Parathyroid adenoma (tissue), 2 donors: Measurements from ENCODE around the gene IFITM1.

ENCODE experiments used
- H2AFZ ChIP-seq: fragments of 300-600 bp; sonication (generic); one replicate; pipeline ENCODE4 v1.7.0; 2017; ENCODE audit warnings: antibody characterized with exemption, mild to moderate bottlenecking
- H3K27ac ChIP-seq: fragments of 300-600 bp; sonication (generic); one replicate; pipeline ENCODE4 v1.7.0; 2017
- H3K27me3 ChIP-seq: fragments of 300-600 bp; sonication (generic); one replicate; pipeline ENCODE4 v1.7.0; 2017; ENCODE audit warnings: low read length; ENCODE audit not compliant: control insufficient read depth, insufficient read depth
- H3K36me3 ChIP-seq: fragments of 300-600 bp; sonication (generic); one replicate; pipeline ENCODE4 v1.7.0; 2017; ENCODE audit warnings: low read length; ENCODE audit not compliant: control insufficient read depth, insufficient read depth
- H3K4me1 ChIP-seq: fragments of 300-600 bp; sonication (generic); one replicate; pipeline ENCODE4 v1.7.0; 2017; ENCODE audit warnings: control low read depth
- H3K4me2 ChIP-seq: fragments of 300-600 bp; sonication (generic); one replicate; pipeline ENCODE4 v1.7.0; 2017; ENCODE audit warnings: low read length
- H3K4me3 ChIP-seq: fragments of 300-600 bp; sonication (generic); one replicate; pipeline ENCODE4 v1.7.0; 2017; ENCODE audit warnings: low read depth, low read length
- H3K79me2 ChIP-seq: fragments of 300-600 bp; sonication (generic); one replicate; pipeline ENCODE4 v1.7.0; 2017; ENCODE audit warnings: control low read depth
- H3K9ac ChIP-seq: fragments of 300-600 bp; sonication (generic); one replicate; pipeline ENCODE4 v1.7.0; 2017; ENCODE audit warnings: mild to moderate bottlenecking
- H3K9me3 ChIP-seq: fragments of 300-600 bp; sonication (generic); one replicate; pipeline ENCODE4 v1.7.0; 2017; ENCODE audit warnings: low read length; ENCODE audit not compliant: control insufficient read depth
- CTCF ChIP-seq: fragments of 300-600 bp; sonication (generic); IDR thresholded peaks from one replicate; pipeline ENCODE4 v1.7.0; 2017; ENCODE audit warnings: antibody characterized with exemption, mild to moderate bottlenecking
- donor health status: primary hyperparathyroidism.

The IFITM1 gene

GRCh38 chr11:339963-340362 is 26.1 kb downstream of the IFITM1 start:
- H3K9ac ChIP-seq = no peak overlapping the region
- H3K36me3 ChIP-seq = no peaks in the 10 kb centered on the region
- H3K4me3 ChIP-seq = no peak overlapping the region
- no peaks in the 10 kb centered on the region for H3K27me3 ChIP-seq
- H3K9me3 ChIP-seq = no peaks in the 10 kb centered on the region
- H3K4me1 ChIP-seq = no peaks in the 10 kb centered on the region
- no peak overlapping the region for H3K27ac ChIP-seq
- no peaks in the 10 kb centered on the region for H3K79me2 ChIP-seq
- H2AFZ ChIP-seq = no peak overlapping the region
- no peak overlapping the region for H3K4me2 ChIP-seq
- TF ChIP-seq CTCF = no peak

GRCh38 chr11:340539-341512 is 27.0 kb downstream of the IFITM1 start:
- no peaks in the 10 kb centered on the region for H3K36me3 ChIP-seq
- H3K4me2 ChIP-seq = no peak overlapping the region
- no peaks in the 10 kb centered on the region for H3K79me2 ChIP-seq
- no peak for TF ChIP-seq CTCF
- no peak overlapping the region for H3K4me3 ChIP-seq
- no peaks in the 10 kb centered on the region for H3K27me3 ChIP-seq
- H3K4me1 ChIP-seq = no peaks in the 10 kb centered on the region
- no peak overlapping the region for H3K27ac ChIP-seq
- H3K9ac ChIP-seq = no peak overlapping the region
- no peaks in the 10 kb centered on the region for H3K9me3 ChIP-seq
- H2AFZ ChIP-seq = no peak overlapping the region

GRCh38 chr11:342328-342727 is 28.5 kb downstream of the IFITM1 start:
- Histone ChIP-seq H2AFZ (peak overlapping the region; percentile 54), H3K4me2 (no peak overlapping the region), H3K9ac (no peak overlapping the region), H3K27me3 (no peaks in the 10 kb centered on the region), H3K4me3 (no peak overlapping the region), H3K27ac (peak overlapping the region; percentile 19), H3K9me3 (no peaks in the 10 kb centered on the region), H3K79me2 (no peaks in the 10 kb centered on the region), H3K4me1 (no peaks in the 10 kb centered on the region), H3K36me3 (no peaks in the 10 kb centered on the region)
- no peak for TF ChIP-seq CTCF

- no peaks in the 10 kb centered on the region for H3K9me3 ChIP-seq
- H3K9ac ChIP-seq = no peak overlapping the region
- H3K36me3 ChIP-seq = no peaks in the 10 kb centered on the region
Measured at GRCh38 chr11:344836-345578, 31.2 kb downstream of the IFITM1 start.

More at GRCh38 chr11:344836-345578, 31.2 kb downstream of the IFITM1 start:
- Histone ChIP-seq H3K4me1 (no peaks in the 10 kb centered on the region), H2AFZ (no peak overlapping the region), H3K27ac (no peak overlapping the region), H3K27me3 (no peaks in the 10 kb centered on the region), H3K4me3 (no peak overlapping the region), H3K79me2 (no peaks in the 10 kb centered on the region), H3K4me2 (no peak overlapping the region)
- TF ChIP-seq CTCF = no peak
